Mononuclear cell (primary cell): ENCODE results near the gene CXCL5. TPM values are rescaled to one million over a fixed set of nuclear protein-coding genes. Genes with fewer than 3 reads are reported as not detected.
"Not testable (repeated sequence)": the region's sequence is repeated elsewhere in the genome, so short reads cannot be mapped to it uniquely, and the experiment has no call there.

Source experiments
- H3K27me3 ChIP-seq: 2 replicates; pipeline ENCODE4 v1.6.0; 2011; ENCODE audit warnings: low read length, control low read depth; ENCODE audit not compliant: insufficient read depth
- H3K4me1 ChIP-seq: 2 replicates; pipeline ENCODE4 v1.5.1; 2011; ENCODE audit warnings: mild to moderate bottlenecking, low read length, control low read depth; ENCODE audit not compliant: insufficient read depth
- H3K4me3 ChIP-seq: 2 replicates; pipeline ENCODE4 v1.5.1; 2011; ENCODE audit warnings: mild to moderate bottlenecking, low read length, moderate library complexity
- H3K9me3 ChIP-seq: 2 replicates; pipeline ENCODE4 v1.5.1; 2011; ENCODE audit warnings: low read depth, mild to moderate bottlenecking, control low read depth, low read length
- total RNA-seq: library from RNA; depleted of rRNA; stranded (reverse); fragments of >200 nt; gene quantifications from one replicate; pipeline ENCODE4 v1.2.3, GENCODE V29; 2012

The CXCL5 gene
- total RNA-seq, 1 donor = 9.6 TPM

GRCh38 chr4:73992050-73992449 is 6.4 kb downstream of the CXCL5 start:
- Histone ChIP-seq H3K9me3 (no peaks in the 10 kb centered on the region), H3K4me1 (no peaks in the 10 kb centered on the region), H3K4me3 (no peak overlapping the region), H3K27me3 (peaks cover under 1% of the 10 kb centered on the region)

- no peaks in the 10 kb centered on the region for H3K4me1 ChIP-seq
- H3K4me3 ChIP-seq = no peak overlapping the region
- H3K27me3 ChIP-seq = no peaks in the 10 kb centered on the region
- no peaks in the 10 kb centered on the region for H3K9me3 ChIP-seq
Measured at GRCh38 chr4:73991742-73992000, 6.8 kb downstream of the CXCL5 start.

GRCh38 chr4:73990988-73991741 is 7.3 kb downstream of the CXCL5 start:
- H3K4me3 ChIP-seq = no peak overlapping the region
- H3K9me3 ChIP-seq = no peaks in the 10 kb centered on the region
- no peaks in the 10 kb centered on the region for H3K4me1 ChIP-seq
- H3K27me3 ChIP-seq = no peaks in the 10 kb centered on the region

GRCh38 chr4:73989928-73990327 is 8.5 kb downstream of the CXCL5 start:
- H3K4me1 ChIP-seq = no peaks in the 10 kb centered on the region
- H3K27me3 ChIP-seq = no peaks in the 10 kb centered on the region
- no peaks in the 10 kb centered on the region for H3K9me3 ChIP-seq
- H3K4me3 ChIP-seq = no peak overlapping the region

GRCh38 chr4:73989031-73989430 is 9.4 kb downstream of the CXCL5 start:
- Histone ChIP-seq H3K9me3 (no peaks in the 10 kb centered on the region), H3K4me1 (no peaks in the 10 kb centered on the region), H3K27me3 (no peaks in the 10 kb centered on the region), H3K4me3 (no peak overlapping the region)

GRCh38 chr4:73988061-73988460 is 10.4 kb downstream of the CXCL5 start, which contains the start of gene PPBP:
PPBP (minus strand) TSS chr4:73988190; CDS start chr4:73988103, 87 bp downstream.
- no peaks in the 10 kb centered on the region for H3K9me3 ChIP-seq
- no peak within 1 kb of the TSS for H3K4me3 ChIP-seq
- H3K4me1 ChIP-seq = no peaks in the 10 kb centered on the region

GRCh38 chr4:73985528-73985852 is 13.0 kb downstream of the CXCL5 start:
- Histone ChIP-seq H3K27me3 (no peaks in the 10 kb centered on the region), H3K4me1 (no peaks in the 10 kb centered on the region), H3K9me3 (no peaks in the 10 kb centered on the region), H3K4me3 (no peak overlapping the region)

More at GRCh38 chr4:73988061-73988460, 10.4 kb downstream of the CXCL5 start, which contains the start of gene PPBP:
- no peaks in the 10 kb centered on the region for H3K27me3 ChIP-seq

GRCh38 chr4:73984736-73985527 is 13.5 kb downstream of the CXCL5 start:
- Histone ChIP-seq H3K4me3 (no peak overlapping the region), H3K9me3 (no peaks in the 10 kb centered on the region), H3K27me3 (no peaks in the 10 kb centered on the region), H3K4me1 (no peaks in the 10 kb centered on the region)

- H3K27me3 ChIP-seq, H3K4me1 ChIP-seq, H3K9me3 ChIP-seq, H3K4me3 ChIP-seq: not testable (repeated sequence)
Measured at GRCh38 chr4:73981175-73981574, 17.3 kb downstream of the CXCL5 start.

GRCh38 chr4:73979407-73979957 is 19.0 kb downstream of the CXCL5 start:
- Histone ChIP-seq H3K4me1 (no peaks in the 10 kb centered on the region), H3K27me3 (no peaks in the 10 kb centered on the region), H3K9me3 (peaks cover 3% of the 10 kb centered on the region), H3K4me3 (no peak overlapping the region)

- Histone ChIP-seq H3K4me1 (no peaks in the 10 kb centered on the region), H3K27me3 (no peaks in the 10 kb centered on the region), H3K4me3 (no peak overlapping the region), H3K9me3 (peaks cover 9% of the 10 kb centered on the region)
Measured at GRCh38 chr4:73978886-73979285, 19.6 kb downstream of the CXCL5 start.

- Histone ChIP-seq H3K9me3 (peaks cover 16% of the 10 kb centered on the region), H3K27me3 (no peaks in the 10 kb centered on the region), H3K4me3 (no peak overlapping the region), H3K4me1 (no peaks in the 10 kb centered on the region)
Measured at GRCh38 chr4:73976716-73977115, 21.8 kb downstream of the CXCL5 start.

- peaks cover 20% of the 10 kb centered on the region for H3K9me3 ChIP-seq
- no peaks in the 10 kb centered on the region for H3K27me3 ChIP-seq
- H3K4me1 ChIP-seq = no peaks in the 10 kb centered on the region
- H3K4me3 ChIP-seq = no peak overlapping the region
Measured at GRCh38 chr4:73976217-73976616, 22.3 kb downstream of the CXCL5 start.

- Histone ChIP-seq H3K4me3 (no peak overlapping the region), H3K9me3 (peaks cover 34% of the 10 kb centered on the region), H3K27me3 (no peaks in the 10 kb centered on the region), H3K4me1 (no peaks in the 10 kb centered on the region)
Measured at GRCh38 chr4:73974352-73974751, 24.1 kb downstream of the CXCL5 start.

- Histone ChIP-seq H3K27me3 (no peaks in the 10 kb centered on the region), H3K4me1 (no peaks in the 10 kb centered on the region), H3K9me3 (peaks cover 34% of the 10 kb centered on the region), H3K4me3 (no peak overlapping the region)
Measured at GRCh38 chr4:73970945-73971344, 27.5 kb downstream of the CXCL5 start.
